AG10803 (cell line): ENCODE measurements around the gene DFFB.

Experiments
- DNase-seq: peaks from one replicate; pipeline ENCODE4 v3.0.0; 2010; ENCODE audit warnings: low read depth
- H3K4me3 ChIP-seq: 2 replicates; pipeline ENCODE4 v1.5.1; 2011; ENCODE audit warnings: mild to moderate bottlenecking, low read length, control low read depth
- CTCF ChIP-seq: conservative IDR thresholded peaks from 2 replicates; pipeline ENCODE4 v1.5.1; 2011; ENCODE audit warnings: mild to moderate bottlenecking, low read length, control low read depth, inconsistent platforms

DFFB gene

GRCh38 chr1:3894626-3895278 lies 37.5 kb downstream of the DFFB start:
- H3K4me3 ChIP-seq, result no peak overlapping the region
- DNase-seq, result no peak
- no peak for TF ChIP-seq CTCF

GRCh38 chr1:3895279-3895950 lies 38.1 kb downstream of the DFFB start:
- no peak overlapping the region for H3K4me3 ChIP-seq
- TF ChIP-seq CTCF, result no peak
- peak; percentile 30 for DNase-seq

- H3K4me3 ChIP-seq, result no peak overlapping the region
- DNase-seq, result no peak
Measured at GRCh38 chr1:3895951-3896325, 38.7 kb downstream of the DFFB start.

GRCh38 chr1:3896396-3897000 lies 39.2 kb downstream of the DFFB start:
- TF ChIP-seq CTCF, result no peak
- no peak overlapping the region for H3K4me3 ChIP-seq
- no peak for DNase-seq

More at GRCh38 chr1:3895951-3896325, 38.7 kb downstream of the DFFB start:
- no peak for TF ChIP-seq CTCF

GRCh38 chr1:3898475-3898735 lies 41.1 kb downstream of the DFFB start:
- H3K4me3 ChIP-seq, result no peak overlapping the region
- TF ChIP-seq CTCF, result no peak
- DNase-seq, result no peak

- no peak; the same call in 1 of the 2 replicates for TF ChIP-seq CTCF
- peak overlapping the region; percentile 95 for H3K4me3 ChIP-seq
- DNase-seq, result no peak
Measured at GRCh38 chr1:3898994-3899753, 41.9 kb downstream of the DFFB start.
